Brain pericyte (primary cell): Measurements from ENCODE around the gene COL15A1.

ENCODE experiments used
- DNase-seq: peaks from one replicate; pipeline ENCODE4 v3.0.0-alpha.2; 2012; ENCODE audit warnings: low read depth, low spot score

The COL15A1 gene

GRCh38 chr9:99104459-99105151, 160.9 kb downstream of the COL15A1 start, which contains the start of gene TGFBR1:
TSS of gene TGFBR1 (plus strand) at chr9:99105113. CDS start at chr9:99105206, 93 bp downstream.
- peak; percentile 36 for DNase-seq

GRCh38 chr9:99105152-99106043, 161.7 kb downstream of the COL15A1 start:
- no peak for DNase-seq

DNA sequence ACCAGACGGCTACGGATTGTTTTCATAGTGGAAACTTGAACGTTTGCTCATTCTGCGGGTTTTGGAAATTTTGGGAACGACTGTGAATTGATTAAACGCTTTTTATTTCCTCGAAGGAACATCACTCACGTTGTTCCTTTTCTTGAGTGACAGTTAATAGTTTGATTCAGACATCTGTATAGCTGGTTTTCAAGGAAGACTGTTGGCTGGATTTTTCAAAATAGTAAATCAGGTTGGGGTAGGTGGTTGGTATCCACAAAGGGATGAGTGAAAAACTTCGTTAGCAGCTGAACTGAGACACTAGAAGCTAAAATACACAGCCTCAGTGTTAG, 162.3 kb downstream of the COL15A1 start:
- no peak for DNase-seq

GRCh38 chr9:99107421-99107820, 163.7 kb downstream of the COL15A1 start:
- no peak for DNase-seq

- no peak for DNase-seq
Observed at GRCh38 chr9:99108131-99108530, 164.4 kb downstream of the COL15A1 start.

- DNase-seq, result no peak
Observed at GRCh38 chr9:99109522-99109921, 165.8 kb downstream of the COL15A1 start.

- DNase-seq, result no peak
Observed at GRCh38 chr9:99112750-99113413, 169.2 kb downstream of the COL15A1 start.

DNA sequence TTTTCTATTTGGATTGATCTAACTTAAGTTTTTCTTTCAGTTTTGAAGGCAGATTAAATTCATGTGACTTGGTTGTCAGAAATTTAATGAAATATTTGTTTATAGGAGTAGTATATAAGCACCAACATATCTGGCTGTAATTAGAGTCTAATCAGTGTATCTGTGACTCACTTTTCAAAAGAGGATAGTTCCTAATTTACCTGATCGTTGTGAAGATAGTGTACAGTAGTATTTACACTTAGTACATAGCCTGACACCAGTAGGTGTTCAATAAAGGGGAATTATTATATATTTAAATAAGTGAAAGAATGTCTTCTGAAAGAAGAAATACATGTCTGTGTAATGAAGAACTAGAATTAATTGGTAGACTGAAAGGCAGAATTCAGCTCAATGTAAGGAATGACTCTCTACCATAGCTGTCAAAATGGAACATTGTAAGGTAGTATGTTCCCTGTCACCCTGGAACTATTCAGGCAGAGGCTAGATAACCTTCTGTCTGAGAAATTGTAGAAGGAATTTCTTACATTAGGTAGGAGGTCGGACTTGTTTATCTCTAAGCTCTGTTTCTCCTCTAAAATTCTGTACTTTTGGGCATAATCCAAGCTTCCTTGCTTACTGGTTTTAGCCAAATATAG, 169.8 kb downstream of the COL15A1 start:
- no peak for DNase-seq

DNA sequence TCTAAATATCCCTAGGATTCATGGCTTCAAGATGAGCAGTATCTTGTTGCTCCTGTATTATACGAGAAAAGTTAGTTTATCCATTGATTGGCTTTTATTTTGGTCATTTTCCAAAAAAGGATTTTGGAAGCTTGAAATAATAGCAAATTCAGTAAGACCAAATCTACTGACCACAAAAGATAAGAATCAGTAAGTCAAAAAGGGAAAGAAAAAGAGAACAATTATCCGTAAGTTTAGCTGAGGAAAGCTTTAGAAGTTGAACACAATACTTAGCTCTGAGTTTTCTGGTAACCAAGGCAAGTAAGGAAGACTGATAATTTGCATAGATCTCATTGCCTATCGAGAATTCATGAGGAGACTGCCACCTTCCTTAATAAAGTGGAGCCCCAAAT, 170.3 kb downstream of the COL15A1 start:
- DNase-seq, result no peak

- no peak for DNase-seq
Observed at GRCh38 chr9:99114846-99115500, 171.3 kb downstream of the COL15A1 start.

DNA sequence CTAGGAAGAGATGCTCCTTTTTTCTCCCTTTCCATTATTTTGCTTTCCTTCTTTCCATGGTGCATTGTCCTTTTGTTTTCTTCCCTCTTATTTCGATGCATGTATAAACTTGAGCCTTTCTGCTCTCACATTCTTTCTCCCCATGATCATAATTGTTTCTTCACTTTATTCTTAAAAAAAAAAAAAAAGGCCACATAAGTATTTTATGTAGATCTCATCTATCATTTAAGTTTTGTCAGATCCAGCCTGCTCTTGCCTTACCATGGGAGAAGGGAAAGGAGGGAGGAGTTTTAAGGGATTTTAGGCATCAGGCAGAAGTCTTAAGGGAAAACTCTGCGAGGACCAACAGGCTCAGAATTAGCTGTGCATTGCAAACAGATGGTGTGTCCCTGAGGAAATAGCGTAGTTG, 172.3 kb downstream of the COL15A1 start:
- DNase-seq, result no peak

GRCh38 chr9:99118782-99119466, 175.2 kb downstream of the COL15A1 start:
- DNase-seq, result no peak

DNA sequence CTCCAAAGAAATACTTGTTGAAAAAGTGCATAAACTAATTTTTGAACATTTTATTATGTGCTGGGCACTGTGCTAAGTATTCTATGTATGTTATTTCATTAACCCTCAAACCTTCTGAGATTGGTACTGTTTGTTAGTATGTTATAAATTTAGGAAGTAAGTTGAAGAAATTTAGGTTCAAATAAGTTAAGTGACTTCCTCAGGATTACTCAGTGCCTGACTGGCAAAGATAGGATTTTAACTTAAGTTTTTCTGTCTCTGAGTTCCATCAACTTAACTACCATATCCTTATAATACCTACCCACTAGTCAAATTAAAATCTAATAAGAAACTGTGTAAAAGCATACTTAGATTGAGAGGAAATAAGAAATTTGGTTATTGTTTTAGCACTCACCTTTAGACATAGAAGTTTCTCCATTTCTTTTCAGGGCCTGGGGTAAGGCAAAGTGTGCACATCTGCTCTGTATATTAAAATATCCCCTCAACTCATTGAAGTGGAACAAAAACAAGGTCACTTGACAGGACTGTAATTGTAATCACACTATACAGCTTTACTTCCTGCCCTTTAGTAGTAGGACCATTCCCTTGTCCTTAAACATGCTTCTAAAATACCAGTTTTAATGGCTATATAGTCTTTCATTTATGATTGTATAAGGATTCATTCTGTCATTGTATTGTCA, 176.4 kb downstream of the COL15A1 start:
- no peak for DNase-seq
